IPS-18c (cell line): Measurements from ENCODE around the gene CLIC6.
"Not testable (repeated sequence)": the region's sequence is repeated elsewhere in the genome, so short reads cannot be mapped to it uniquely, and the experiment has no call there.

Experiments
- H3K4me3 ChIP-seq: 2 replicates; pipeline ENCODE4 v1.7.0; 2013; ENCODE audit warnings: low read depth, mild to moderate bottlenecking, low read length, moderate library complexity; ENCODE audit not compliant: insufficient read depth
- H3K9me3 ChIP-seq: one replicate; pipeline ENCODE4 v1.6.1; 2013; ENCODE audit warnings: mild to moderate bottlenecking, low read length, moderate library complexity; ENCODE audit not compliant: control insufficient read depth, insufficient read depth

CLIC6 gene

GRCh38 chr21:34648739-34649297 is 20.0 kb upstream of the CLIC6 start:
- no peak overlapping the region for H3K4me3 ChIP-seq
- no peaks in the 10 kb centered on the region for H3K9me3 ChIP-seq

- H3K9me3 ChIP-seq = no peaks in the 10 kb centered on the region
- H3K4me3 ChIP-seq = no peak overlapping the region
These were observed 19.4 kb upstream of the CLIC6 start for GRCh38 chr21:34649400-34649799.

GRCh38 chr21:34650861-34651431 is 17.8 kb upstream of the CLIC6 start:
- no peak overlapping the region for H3K4me3 ChIP-seq
- H3K9me3 ChIP-seq = no peaks in the 10 kb centered on the region

DNA sequence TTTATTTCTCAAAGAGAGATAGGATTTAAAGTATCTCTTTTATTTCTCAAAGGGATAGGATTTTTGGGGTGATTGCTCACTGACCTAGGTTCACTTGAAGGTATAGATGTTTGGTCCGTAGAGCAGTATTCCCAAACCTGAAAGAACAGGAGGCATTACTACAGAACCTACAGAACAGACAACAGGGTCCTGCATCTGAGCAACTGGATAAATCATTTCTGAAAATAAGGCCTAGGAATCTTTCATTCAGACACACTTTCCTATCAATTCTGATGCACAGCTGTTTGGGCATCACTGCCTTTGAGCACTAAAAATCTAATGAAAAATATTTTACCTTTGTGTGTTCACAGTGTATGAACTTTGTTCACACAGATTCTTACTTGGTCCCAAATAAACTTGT is 17.2 kb upstream of the CLIC6 start:
- Histone ChIP-seq H3K9me3 (no peaks in the 10 kb centered on the region), H3K4me3 (no peak overlapping the region)

GRCh38 chr21:34653522-34653921 is 15.3 kb upstream of the CLIC6 start:
- Histone ChIP-seq H3K4me3 (no peak overlapping the region), H3K9me3 (no peaks in the 10 kb centered on the region)

- Histone ChIP-seq H3K9me3 (no peaks in the 10 kb centered on the region), H3K4me3 (no peak overlapping the region)
These were observed 6.9 kb upstream of the CLIC6 start for GRCh38 chr21:34661848-34662247.

GRCh38 chr21:34667761-34668160 is 1.0 kb upstream of the CLIC6 start:
- Histone ChIP-seq H3K9me3 (no peaks in the 10 kb centered on the region), H3K4me3 (no peak overlapping the region)

GRCh38 chr21:34669149-34669879 is 520 bp downstream of the CLIC6 start:
- Histone ChIP-seq H3K9me3 (no peaks in the 10 kb centered on the region), H3K4me3 (peak overlapping the region; percentile 66)

DNA sequence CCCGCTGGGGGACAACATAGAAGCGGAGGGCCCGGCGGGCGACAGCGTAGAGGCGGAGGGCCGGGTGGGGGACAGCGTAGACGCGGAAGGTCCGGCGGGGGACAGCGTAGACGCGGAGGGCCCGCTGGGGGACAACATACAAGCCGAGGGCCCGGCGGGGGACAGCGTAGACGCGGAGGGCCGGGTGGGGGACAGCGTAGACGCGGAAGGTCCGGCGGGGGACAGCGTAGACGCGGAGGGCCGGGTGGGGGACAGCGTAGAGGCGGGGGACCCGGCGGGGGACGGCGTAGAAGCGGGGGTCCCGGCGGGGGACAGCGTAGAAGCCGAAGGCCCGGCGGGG is 1.1 kb downstream of the CLIC6 start:
- peak overlapping the region; percentile 66; the same call in 1 of the 2 replicates for H3K4me3 ChIP-seq

DNA sequence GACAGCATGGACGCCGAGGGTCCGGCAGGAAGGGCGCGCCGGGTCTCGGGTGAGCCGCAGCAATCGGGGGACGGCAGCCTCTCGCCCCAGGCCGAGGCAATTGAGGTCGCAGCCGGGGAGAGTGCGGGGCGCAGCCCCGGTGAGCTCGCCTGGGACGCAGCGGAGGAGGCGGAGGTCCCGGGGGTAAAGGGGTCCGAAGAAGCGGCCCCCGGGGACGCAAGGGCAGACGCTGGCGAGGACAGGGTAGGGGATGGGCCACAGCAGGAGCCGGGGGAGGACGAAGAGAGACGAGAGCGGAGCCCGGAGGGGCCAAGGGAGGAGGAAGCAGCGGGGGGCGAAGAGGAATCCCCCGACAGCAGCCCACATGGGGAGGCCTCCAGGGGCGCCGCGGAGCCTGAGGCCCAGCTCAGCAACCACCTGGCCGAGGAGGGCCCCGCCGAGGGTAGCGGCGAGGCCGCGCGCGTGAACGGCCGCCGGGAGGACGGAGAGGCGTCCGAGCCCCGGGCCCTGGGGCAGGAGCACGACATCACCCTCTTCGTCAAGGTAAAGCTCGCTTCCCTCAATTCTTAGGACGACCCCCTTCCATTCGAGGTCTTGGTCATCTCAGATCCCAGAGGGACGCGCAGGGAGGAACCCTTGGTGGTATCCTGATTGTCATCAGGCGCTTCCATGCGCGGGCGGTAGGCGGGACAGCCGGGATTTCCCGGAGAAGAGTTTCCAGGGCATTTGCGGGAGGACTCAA is 1.6 kb downstream of the CLIC6 start:
- Histone ChIP-seq H3K9me3 (no peaks in the 10 kb centered on the region), H3K4me3 (peak overlapping the region; percentile 50)

More for the DNA sequence above, 1.1 kb downstream of the CLIC6 start:
- not testable (repeated sequence) for H3K9me3 ChIP-seq

GRCh38 chr21:34670962-34671348 is 2.2 kb downstream of the CLIC6 start:
- Histone ChIP-seq H3K4me3 (peak overlapping the region; percentile 50; the same call in 1 of the 2 replicates), H3K9me3 (no peaks in the 10 kb centered on the region)

GRCh38 chr21:34671462-34671861 is 2.7 kb downstream of the CLIC6 start:
- H3K4me3 ChIP-seq = no peak overlapping the region
- H3K9me3 ChIP-seq = no peaks in the 10 kb centered on the region

- H3K9me3 ChIP-seq = no peaks in the 10 kb centered on the region
- H3K4me3 ChIP-seq = no peak overlapping the region
These were observed 3.1 kb downstream of the CLIC6 start for GRCh38 chr21:34671891-34672290.

DNA sequence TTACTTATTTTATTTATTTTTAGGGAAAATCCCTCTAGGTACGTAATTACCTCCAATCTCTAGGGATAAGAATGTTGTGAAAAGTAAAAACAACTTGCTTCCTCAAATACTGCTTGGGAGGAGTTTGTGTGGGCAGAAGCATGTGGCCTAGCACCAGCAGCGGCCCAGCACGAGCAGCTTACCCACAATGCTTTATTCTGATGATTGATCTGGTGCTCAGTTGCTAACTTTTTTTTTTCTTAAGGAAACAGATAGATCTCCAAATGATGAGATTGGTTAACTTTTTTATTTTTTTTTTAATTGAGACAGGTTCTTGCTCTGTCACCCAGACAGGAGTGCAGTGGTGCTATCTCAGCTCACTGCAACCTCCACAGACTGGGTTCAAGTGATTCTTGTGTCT is 4.2 kb downstream of the CLIC6 start:
- no peaks in the 10 kb centered on the region for H3K9me3 ChIP-seq
- no peak overlapping the region for H3K4me3 ChIP-seq

DNA sequence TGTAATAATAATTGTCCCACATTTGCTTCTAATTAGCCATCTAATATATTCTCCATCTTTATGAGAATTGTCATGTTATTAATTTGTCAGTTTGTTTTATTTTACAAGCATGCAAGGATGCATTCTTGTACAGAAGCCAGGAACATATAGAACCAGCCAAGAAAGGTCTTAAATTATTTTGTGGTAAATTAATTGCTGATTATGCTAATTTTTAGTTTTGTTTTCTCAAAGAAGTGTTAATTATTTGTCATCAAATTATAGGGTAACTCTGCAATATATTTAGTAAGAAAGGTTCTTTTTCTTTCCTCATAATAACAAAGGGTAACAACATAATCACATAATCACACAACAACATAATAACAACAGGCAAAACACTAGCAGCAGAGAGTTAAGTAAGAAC is 5.7 kb downstream of the CLIC6 start:
- no peaks in the 10 kb centered on the region for H3K9me3 ChIP-seq
- no peak overlapping the region for H3K4me3 ChIP-seq

GRCh38 chr21:34675871-34676270 is 7.1 kb downstream of the CLIC6 start:
- Histone ChIP-seq H3K9me3 (peaks cover 2% of the 10 kb centered on the region), H3K4me3 (no peak overlapping the region)

DNA sequence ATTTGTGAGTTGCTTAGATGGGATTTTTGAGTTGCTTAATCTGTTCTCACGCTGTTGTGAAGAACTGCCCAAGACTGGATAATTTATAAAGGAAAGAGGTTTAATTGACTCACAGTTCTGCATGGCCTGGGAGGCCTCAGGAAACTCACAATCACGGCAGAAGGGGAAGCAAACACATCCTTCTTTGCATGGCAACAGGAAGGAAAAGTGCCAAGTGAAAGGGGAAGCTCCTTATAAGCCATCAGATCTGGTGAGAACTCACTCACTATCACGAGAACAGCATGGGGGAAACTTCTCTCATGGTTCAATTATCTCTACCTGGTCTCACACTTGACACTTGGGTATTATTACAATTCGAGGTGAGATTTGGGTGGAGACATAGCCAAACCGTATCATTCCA is 10.3 kb downstream of the CLIC6 start:
- no peak overlapping the region for H3K4me3 ChIP-seq
- peaks cover 2% of the 10 kb centered on the region for H3K9me3 ChIP-seq
